Measurements from ENCODE around the gene DLX2. TPM values are rescaled to one million over a fixed set of nuclear protein-coding genes. Genes with fewer than 3 reads are reported as not detected.
A peak's percentile ranks its signal among the peaks of the same experiment; 100 is the strongest.

Gene DLX2
- total RNA-seq, 1 donor: 0.36 TPM

- peaks cover 6% of the 10 kb centered on the region for H3K36me3 ChIP-seq (ENCODE audit: insufficient read depth, low read length)
- peaks cover 52% of the 10 kb centered on the region for H3K4me1 ChIP-seq (ENCODE audit: insufficient read depth, low read length)
- no peaks in the 10 kb centered on the region for H4K20me1 ChIP-seq (ENCODE audit: insufficient read depth, low read length)
- DNase-seq (ENCODE audit: insufficient read length, low spot score, missing footprints): peak; percentile 60
- TF ChIP-seq CTCF (IDR thresholded peaks at IDR 0.05; ENCODE audit: extremely low read depth, low read depth, low read length): no peak
- no peak overlapping the region for H2AFZ ChIP-seq (ENCODE audit: low read length)
- H3K4me2 ChIP-seq (ENCODE audit: insufficient read depth, low read length): peak overlapping the region; percentile 93
- peaks cover 24% of the 10 kb centered on the region for H3K79me2 ChIP-seq (ENCODE audit: insufficient read depth, low read length)
- no peaks in the 10 kb centered on the region for H3K27me3 ChIP-seq (ENCODE audit: insufficient read depth, low read length)
- no peaks in the 10 kb centered on the region for H3K9me3 ChIP-seq (ENCODE audit: low read depth, low read length)
- peak overlapping the region; percentile 90 for H3K27ac ChIP-seq (ENCODE audit: low read depth, low read length)
- H3K4me3 ChIP-seq (ENCODE audit: insufficient read depth, low read length): peak overlapping the region; percentile 87
Measured at GRCh38 chr2:172100080-172100934, 2.4 kb downstream of the DLX2 start.

- Histone ChIP-seq H3K36me3 (ENCODE audit: insufficient read depth, low read length) (peaks cover 6% of the 10 kb centered on the region), H2AFZ (ENCODE audit: low read length) (peak overlapping the region; percentile 76), H3K4me1 (ENCODE audit: insufficient read depth, low read length) (peaks cover 52% of the 10 kb centered on the region), H3K27me3 (ENCODE audit: insufficient read depth, low read length) (no peaks in the 10 kb centered on the region), H3K79me2 (ENCODE audit: insufficient read depth, low read length) (peaks cover 24% of the 10 kb centered on the region), H3K27ac (ENCODE audit: low read depth, low read length) (peak overlapping the region; percentile 90), H3K4me3 (ENCODE audit: insufficient read depth, low read length) (peak overlapping the region; percentile 87), H4K20me1 (ENCODE audit: insufficient read depth, low read length) (no peaks in the 10 kb centered on the region), H3K9me3 (ENCODE audit: low read depth, low read length) (no peaks in the 10 kb centered on the region), H3K4me2 (ENCODE audit: insufficient read depth, low read length) (peak overlapping the region; percentile 93)
- TF ChIP-seq CTCF (IDR thresholded peaks at IDR 0.05; ENCODE audit: extremely low read depth, low read depth, low read length): no peak
- no peak for DNase-seq (ENCODE audit: insufficient read length, low spot score, missing footprints)
Measured at GRCh38 chr2:172099472-172100079, 3.1 kb downstream of the DLX2 start.

GRCh38 chr2:172098650-172099471 is 3.8 kb downstream of the DLX2 start:
- H3K27me3 ChIP-seq (ENCODE audit: insufficient read depth, low read length): peaks cover 4% of the 10 kb centered on the region
- no peaks in the 10 kb centered on the region for H3K9me3 ChIP-seq (ENCODE audit: low read depth, low read length)
- peak; percentile 97 for DNase-seq (ENCODE audit: insufficient read length, low spot score, missing footprints)
- no peak for TF ChIP-seq CTCF (IDR thresholded peaks at IDR 0.05; ENCODE audit: extremely low read depth, low read depth, low read length)
- peaks cover 24% of the 10 kb centered on the region for H3K79me2 ChIP-seq (ENCODE audit: insufficient read depth, low read length)
- H3K4me2 ChIP-seq (ENCODE audit: insufficient read depth, low read length): peak overlapping the region; percentile 93
- H4K20me1 ChIP-seq (ENCODE audit: insufficient read depth, low read length): no peaks in the 10 kb centered on the region
- H3K4me3 ChIP-seq (ENCODE audit: insufficient read depth, low read length): peak overlapping the region; percentile 67
- peak overlapping the region; percentile 90 for H3K27ac ChIP-seq (ENCODE audit: low read depth, low read length)
- peaks cover 53% of the 10 kb centered on the region for H3K4me1 ChIP-seq (ENCODE audit: insufficient read depth, low read length)
- H3K36me3 ChIP-seq (ENCODE audit: insufficient read depth, low read length): peaks cover 6% of the 10 kb centered on the region
- H2AFZ ChIP-seq (ENCODE audit: low read length): peak overlapping the region; percentile 76

All from osteoblast (primary cell).